ENCODE measurements around the gene IQGAP3. TPM values are rescaled to one million over a fixed set of nuclear protein-coding genes. Genes with fewer than 3 reads are reported as not detected.
A peak's percentile ranks its signal among the peaks of the same experiment; 100 is the strongest.

The IQGAP3 gene
- total and polyA plus RNA-seq, 4 donors = under 0.01 to 8.5 (median 0.43) TPM

DNA sequence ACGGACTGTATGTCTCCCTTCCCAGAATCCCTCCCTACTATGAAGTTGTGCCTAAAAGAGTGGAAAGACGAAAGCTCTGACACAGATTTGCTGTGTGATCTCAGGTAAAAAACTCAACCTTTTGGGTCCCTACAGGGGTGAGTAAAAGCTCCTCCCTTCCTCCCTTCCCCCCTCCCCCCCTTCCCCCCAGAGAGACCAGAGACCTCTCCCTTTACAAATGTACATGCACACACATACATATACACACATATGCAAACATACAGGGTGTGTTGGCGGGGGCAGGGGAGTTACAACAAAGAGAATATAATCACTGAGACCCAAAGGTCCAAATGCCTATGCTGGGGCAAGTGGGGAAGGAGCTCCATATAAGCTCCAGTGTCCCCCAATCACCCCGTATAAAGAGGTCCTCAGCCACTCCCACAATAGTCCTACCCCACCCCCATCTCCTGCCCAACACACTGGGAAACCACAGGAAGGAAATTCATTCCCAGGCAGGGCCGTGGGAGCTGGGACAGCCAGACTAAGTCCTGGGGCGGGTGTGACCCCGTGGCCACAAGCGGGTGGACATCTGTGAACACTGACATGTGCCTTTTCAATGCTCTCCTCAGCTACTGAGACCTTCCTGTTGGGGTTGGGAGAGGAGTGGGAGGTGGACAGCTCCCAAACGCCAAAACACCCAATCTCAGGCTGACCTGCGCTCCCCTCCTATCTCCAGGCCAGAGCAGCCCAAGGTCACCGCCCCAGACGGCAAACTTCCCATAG lies 73.8 kb downstream of the IQGAP3 start (continued):
- TF ChIP-seq, protein P1, sequence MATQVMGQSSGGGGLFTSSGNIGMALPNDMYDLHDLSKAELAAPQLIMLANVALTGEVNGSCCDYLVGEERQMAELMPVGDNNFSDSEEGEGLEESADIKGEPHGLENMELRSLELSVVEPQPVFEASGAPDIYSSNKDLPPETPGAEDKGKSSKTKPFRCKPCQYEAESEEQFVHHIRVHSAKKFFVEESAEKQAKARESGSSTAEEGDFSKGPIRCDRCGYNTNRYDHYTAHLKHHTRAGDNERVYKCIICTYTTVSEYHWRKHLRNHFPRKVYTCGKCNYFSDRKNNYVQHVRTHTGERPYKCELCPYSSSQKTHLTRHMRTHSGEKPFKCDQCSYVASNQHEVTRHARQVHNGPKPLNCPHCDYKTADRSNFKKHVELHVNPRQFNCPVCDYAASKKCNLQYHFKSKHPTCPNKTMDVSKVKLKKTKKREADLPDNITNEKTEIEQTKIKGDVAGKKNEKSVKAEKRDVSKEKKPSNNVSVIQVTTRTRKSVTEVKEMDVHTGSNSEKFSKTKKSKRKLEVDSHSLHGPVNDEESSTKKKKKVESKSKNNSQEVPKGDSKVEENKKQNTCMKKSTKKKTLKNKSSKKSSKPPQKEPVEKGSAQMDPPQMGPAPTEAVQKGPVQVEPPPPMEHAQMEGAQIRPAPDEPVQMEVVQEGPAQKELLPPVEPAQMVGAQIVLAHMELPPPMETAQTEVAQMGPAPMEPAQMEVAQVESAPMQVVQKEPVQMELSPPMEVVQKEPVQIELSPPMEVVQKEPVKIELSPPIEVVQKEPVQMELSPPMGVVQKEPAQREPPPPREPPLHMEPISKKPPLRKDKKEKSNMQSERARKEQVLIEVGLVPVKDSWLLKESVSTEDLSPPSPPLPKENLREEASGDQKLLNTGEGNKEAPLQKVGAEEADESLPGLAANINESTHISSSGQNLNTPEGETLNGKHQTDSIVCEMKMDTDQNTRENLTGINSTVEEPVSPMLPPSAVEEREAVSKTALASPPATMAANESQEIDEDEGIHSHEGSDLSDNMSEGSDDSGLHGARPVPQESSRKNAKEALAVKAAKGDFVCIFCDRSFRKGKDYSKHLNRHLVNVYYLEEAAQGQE (IDR thresholded peaks at IDR 0.05) = peak; percentile 71
- TF ChIP-seq HNF4A (conservative IDR thresholded peaks at IDR 0.05) (no peak), RAD21 (IDR thresholded peaks at IDR 0.05) (peak; percentile 18 to 47), NR2F2 (IDR thresholded peaks at IDR 0.05) (peak; percentile 70), YY1 (IDR thresholded peaks at IDR 0.05) (no peak)

DNA sequence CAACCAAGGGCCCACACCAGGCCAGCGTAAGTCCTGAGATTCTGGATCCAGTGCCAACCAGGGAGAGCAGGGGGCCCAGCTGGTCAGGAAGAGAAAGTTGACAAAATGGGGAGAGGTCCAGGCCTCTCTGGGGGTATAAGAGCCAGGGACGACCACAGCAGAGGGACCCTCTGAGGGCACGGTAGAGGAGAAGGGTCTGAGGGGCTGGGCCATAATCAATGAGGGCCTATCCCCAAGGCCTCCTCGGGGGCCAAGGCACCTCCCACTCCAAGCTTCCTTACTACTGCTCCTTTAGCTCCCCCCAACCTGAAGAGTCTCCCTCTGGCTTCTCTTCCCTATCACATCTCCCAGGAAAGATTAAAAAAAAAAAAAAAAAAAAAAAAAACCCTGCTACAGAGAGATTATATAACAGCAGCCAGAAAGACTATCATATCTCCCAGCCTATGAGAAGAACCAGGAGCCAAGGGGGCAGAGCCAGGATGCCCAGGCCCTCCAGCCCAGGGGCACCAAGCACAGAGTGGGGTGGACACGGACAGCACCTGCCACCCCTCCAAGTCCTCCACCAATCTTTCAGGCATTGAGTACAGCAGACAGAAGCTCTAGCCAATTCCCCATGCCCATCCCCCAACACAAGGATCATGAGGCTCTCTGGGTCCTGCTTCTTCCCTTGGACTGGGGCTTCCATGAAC lies 74.5 kb downstream of the IQGAP3 start:
- Histone ChIP-seq H3K9ac (ENCODE audit: low read depth in 1 of 2, low read length in 2 of 2) (no peak overlapping the region), H3K4me1 (ENCODE audit: control insufficient read depth in 4 of 4, insufficient read depth in 4 of 4, low read length in 3 of 4) (peaks cover 26 to 76% (median 62%) of the 10 kb centered on the region in 4 donors), H3K27me3 (ENCODE audit: control insufficient read depth in 4 of 4, insufficient read depth in 4 of 4, low read length in 3 of 4) (no peaks in the 10 kb centered on the region), H3K27ac (ENCODE audit: low read depth in 1 of 2, low read length in 2 of 2) (peak overlapping the region; percentile 28 to 49), H3K36me3 (ENCODE audit: control insufficient read depth in 4 of 4, insufficient read depth in 3 of 4, low read depth in 1 of 4, low read length in 3 of 4) (peaks cover 0 to 2% (median 0%) of the 10 kb centered on the region in 4 donors), H3K4me3 (ENCODE audit: low read depth in 1 of 3, low read length in 3 of 3) (no peak overlapping the region), H3K9me3 (ENCODE audit: control insufficient read depth in 4 of 4, low read length in 3 of 4) (no peaks in the 10 kb centered on the region)
- 76% methylated on average over 5 of the region's 5 CpGs for WGBS
- no peak for DNase-seq (ENCODE audit: low spot score)
- TF ChIP-seq, protein P1 (IDR thresholded peaks at IDR 0.05) = no peak

DNA sequence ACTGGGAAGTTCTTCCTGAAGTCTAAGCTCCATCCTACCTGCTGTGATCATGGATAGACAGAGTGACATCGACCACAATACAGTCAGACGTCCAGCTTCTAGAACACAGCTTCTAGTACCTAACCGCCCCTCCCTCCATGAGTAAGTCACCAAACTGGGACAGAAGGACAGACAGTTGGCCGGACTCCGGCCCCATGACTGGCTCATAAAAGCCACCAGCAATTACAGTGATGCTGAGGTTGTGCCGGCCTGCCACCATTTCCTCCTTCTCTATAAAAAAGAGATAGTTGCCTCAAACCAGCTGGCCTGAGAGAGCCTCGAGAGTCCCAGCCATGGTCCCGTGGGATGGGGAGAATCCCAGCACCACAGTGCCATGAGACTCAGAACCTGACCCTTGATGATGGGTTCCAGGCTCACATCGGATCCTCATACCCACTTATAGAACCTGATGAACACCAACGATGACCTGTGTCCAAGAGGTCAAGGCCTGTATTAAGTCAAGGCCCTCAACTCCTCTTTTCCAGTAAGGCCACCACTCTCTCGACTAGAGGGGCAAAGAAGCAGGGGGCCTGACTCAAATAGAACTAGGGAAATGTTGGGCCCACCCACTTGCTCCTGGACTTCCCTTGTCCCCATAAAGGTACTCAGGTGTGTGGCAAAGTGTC lies 75.2 kb downstream of the IQGAP3 start:
- H3K27ac ChIP-seq (ENCODE audit: low read depth in 1 of 2, low read length in 2 of 2) = peak overlapping the region; percentile 4 to 28
- peaks cover 0 to 2% (median 0%) of the 10 kb centered on the region in 4 donors for H3K36me3 ChIP-seq (ENCODE audit: control insufficient read depth in 4 of 4, insufficient read depth in 3 of 4, low read depth in 1 of 4, low read length in 3 of 4)
- H3K9ac ChIP-seq (ENCODE audit: low read depth in 1 of 2, low read length in 2 of 2) = no peak overlapping the region
- no peak for DNase-seq (ENCODE audit: low spot score)
- H3K4me1 ChIP-seq (ENCODE audit: control insufficient read depth in 4 of 4, insufficient read depth in 4 of 4, low read length in 3 of 4) = peaks cover 26 to 77% (median 66%) of the 10 kb centered on the region in 4 donors
- H3K9me3 ChIP-seq (ENCODE audit: control insufficient read depth in 4 of 4, low read length in 3 of 4) = no peaks in the 10 kb centered on the region
- H3K27me3 ChIP-seq (ENCODE audit: control insufficient read depth in 4 of 4, insufficient read depth in 4 of 4, low read length in 3 of 4) = no peaks in the 10 kb centered on the region
- no peak overlapping the region for H3K4me3 ChIP-seq (ENCODE audit: low read depth in 1 of 3, low read length in 3 of 3)
- 61% methylated on average over 11 of the region's 11 CpGs for WGBS
- TF ChIP-seq, protein P1 (IDR thresholded peaks at IDR 0.05) = no peak
- TF ChIP-seq SP1 (IDR thresholded peaks at IDR 0.05) (no peak), HNF4G (IDR thresholded peaks at IDR 0.05) (no peak), RXRA (IDR thresholded peaks at IDR 0.05) (no peak), FOXA1 (IDR thresholded peaks at IDR 0.05) (no peak), EGR1 (IDR thresholded peaks at IDR 0.05; ENCODE audit: low read depth in 2 of 2) (no peak), GABPA (IDR thresholded peaks at IDR 0.05 in 1 of 2, conservative IDR thresholded peaks at IDR 0.05 in 1 of 2) (no peak), FOXA2 (IDR thresholded peaks at IDR 0.05) (no peak), NR2F2 (IDR thresholded peaks at IDR 0.05) (no peak)
- TF ChIP-seq, protein P2, sequence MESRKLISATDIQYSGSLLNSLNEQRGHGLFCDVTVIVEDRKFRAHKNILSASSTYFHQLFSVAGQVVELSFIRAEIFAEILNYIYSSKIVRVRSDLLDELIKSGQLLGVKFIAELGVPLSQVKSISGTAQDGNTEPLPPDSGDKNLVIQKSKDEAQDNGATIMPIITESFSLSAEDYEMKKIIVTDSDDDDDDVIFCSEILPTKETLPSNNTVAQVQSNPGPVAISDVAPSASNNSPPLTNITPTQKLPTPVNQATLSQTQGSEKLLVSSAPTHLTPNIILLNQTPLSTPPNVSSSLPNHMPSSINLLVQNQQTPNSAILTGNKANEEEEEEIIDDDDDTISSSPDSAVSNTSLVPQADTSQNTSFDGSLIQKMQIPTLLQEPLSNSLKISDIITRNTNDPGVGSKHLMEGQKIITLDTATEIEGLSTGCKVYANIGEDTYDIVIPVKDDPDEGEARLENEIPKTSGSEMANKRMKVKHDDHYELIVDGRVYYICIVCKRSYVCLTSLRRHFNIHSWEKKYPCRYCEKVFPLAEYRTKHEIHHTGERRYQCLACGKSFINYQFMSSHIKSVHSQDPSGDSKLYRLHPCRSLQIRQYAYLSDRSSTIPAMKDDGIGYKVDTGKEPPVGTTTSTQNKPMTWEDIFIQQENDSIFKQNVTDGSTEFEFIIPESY (IDR thresholded peaks at IDR 0.05) = no peak
- TF ChIP-seq, protein P3, sequence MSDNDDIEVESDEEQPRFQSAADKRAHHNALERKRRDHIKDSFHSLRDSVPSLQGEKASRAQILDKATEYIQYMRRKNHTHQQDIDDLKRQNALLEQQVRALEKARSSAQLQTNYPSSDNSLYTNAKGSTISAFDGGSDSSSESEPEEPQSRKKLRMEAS (IDR thresholded peaks at IDR 0.05) = no peak

Data from liver (tissue), 9 donors.